Mucosa of descending colon (tissue), 3 donors: ENCODE data around the gene ASRGL1. TPM values are rescaled to one million over a fixed set of nuclear protein-coding genes. Genes with fewer than 3 reads are reported as not detected.

ENCODE experiments used
- ATAC-seq: fragments of 200-7000 bp; cut with Tn5 transposase; one replicate; pipeline ENCODE4 v1.9.1; 2020; ENCODE audit warnings: mild to moderate bottlenecking, moderate library complexity
- DNase-seq, 3 donors: peaks; one replicate each; pipeline ENCODE4 v3.0.0-alpha.2; 2020
- H3K36me3 ChIP-seq: fragments of 200-600 bp; one replicate; pipeline ENCODE4 v1.8.0; 2021; ENCODE audit warnings: low read depth, mild to moderate bottlenecking
- H3K4me1 ChIP-seq: fragments of 200-600 bp; one replicate; pipeline ENCODE4 v1.8.0; 2021; ENCODE audit warnings: low read depth, mild to moderate bottlenecking
- H3K4me3 ChIP-seq: fragments of 200-600 bp; one replicate; pipeline ENCODE4 v1.8.0; 2021; ENCODE audit warnings: mild to moderate bottlenecking
- H3K9me3 ChIP-seq: fragments of 200-600 bp; one replicate; pipeline ENCODE4 v1.8.0; 2021; ENCODE audit warnings: mild to moderate bottlenecking
- CTCF ChIP-seq: fragments of 200-600 bp; IDR thresholded peaks from one replicate; pipeline ENCODE4 v1.8.0; 2022; ENCODE audit warnings: antibody characterized with exemption, mild to moderate bottlenecking
- intact Hi-C, 2 donors: fragments of 100-400 bp; cut with DNase I in 1 of 2; cut with micrococcal nuclease in 1 of 2; formaldehyde crosslinking; loops; one replicate each; pipeline versions ENCODE4 v1.11.0 to v1.11.1; 2022; cut with DNase I, micrococcal nuclease
- total RNA-seq, 3 donors: library from RNA; stranded (reverse); fragmentation: NEBNext Ultra II Directional in 2 of 3; extraction: Animal tissue kit (Norgen Biotek cat#: 25700) in 2 of 3; gene quantifications; one replicate each; pipeline versions ENCODE4 v1.2.1 to v1.2.4, GENCODE V29; 2021 to 2023
- donor health status: DM: no; HTN: no; CAD: no; lungs with moderate emphysema.
- donor health status: DM: no; HTN: no; CAD: no.
- donor health status: DM: no; HTN: yes; CAD: no.

The ASRGL1 gene
- total RNA-seq, 3 donors from 2014 or later, result 12.2 to 66.7 (median 13.9) TPM

DNA sequence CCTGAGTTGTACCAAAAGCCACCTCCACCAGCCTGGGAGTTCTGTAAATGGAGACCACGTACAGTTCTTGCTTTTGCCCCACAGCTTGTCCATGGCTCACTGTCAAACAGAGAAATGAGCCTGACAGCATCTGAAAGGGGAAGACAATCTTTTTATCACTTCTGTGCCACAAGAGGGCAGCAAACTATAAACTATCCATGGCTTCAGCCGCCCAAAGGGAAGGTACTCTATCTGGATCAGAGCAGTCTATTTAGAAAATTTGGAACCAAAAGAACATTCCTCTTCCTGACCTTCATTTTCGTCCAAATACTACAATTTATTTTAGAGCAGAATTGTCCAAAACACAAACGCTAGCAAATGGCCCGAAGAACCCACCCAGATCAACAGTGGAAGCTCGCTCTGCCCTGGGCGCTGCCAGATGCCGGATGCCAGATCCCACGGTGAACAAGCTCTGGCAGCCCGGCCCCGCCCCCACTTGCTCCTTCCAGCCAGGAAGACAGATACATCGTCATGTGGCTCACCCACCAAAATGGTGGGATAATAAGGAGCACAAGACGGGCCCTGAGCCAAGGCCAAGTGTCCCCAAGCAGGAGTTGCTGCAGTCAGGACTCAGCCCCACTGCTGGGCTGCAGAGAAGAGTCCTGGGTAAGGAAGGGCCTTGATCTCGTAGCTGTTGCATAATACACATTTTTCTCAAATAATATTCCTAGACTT lies 57.7 kb downstream of the ASRGL1 start:
- peak; percentile 31 for TF ChIP-seq CTCF
- intact Hi-C loops, result loop anchor here (10.0 kb wide), 2 partner anchors 150 to 300 kb away; partner anchors contain the start of gene AHNAK (in 1 of the 2)
- peak; percentile 71 to 77 (median 76) for DNase-seq
- ATAC-seq, result peak; percentile 86
- no peak overlapping the region for H3K4me3 ChIP-seq
- H3K4me1 ChIP-seq, result peaks cover 13% of the 10 kb centered on the region
- no peaks in the 10 kb centered on the region for H3K9me3 ChIP-seq
- no peaks in the 10 kb centered on the region for H3K36me3 ChIP-seq

DNA sequence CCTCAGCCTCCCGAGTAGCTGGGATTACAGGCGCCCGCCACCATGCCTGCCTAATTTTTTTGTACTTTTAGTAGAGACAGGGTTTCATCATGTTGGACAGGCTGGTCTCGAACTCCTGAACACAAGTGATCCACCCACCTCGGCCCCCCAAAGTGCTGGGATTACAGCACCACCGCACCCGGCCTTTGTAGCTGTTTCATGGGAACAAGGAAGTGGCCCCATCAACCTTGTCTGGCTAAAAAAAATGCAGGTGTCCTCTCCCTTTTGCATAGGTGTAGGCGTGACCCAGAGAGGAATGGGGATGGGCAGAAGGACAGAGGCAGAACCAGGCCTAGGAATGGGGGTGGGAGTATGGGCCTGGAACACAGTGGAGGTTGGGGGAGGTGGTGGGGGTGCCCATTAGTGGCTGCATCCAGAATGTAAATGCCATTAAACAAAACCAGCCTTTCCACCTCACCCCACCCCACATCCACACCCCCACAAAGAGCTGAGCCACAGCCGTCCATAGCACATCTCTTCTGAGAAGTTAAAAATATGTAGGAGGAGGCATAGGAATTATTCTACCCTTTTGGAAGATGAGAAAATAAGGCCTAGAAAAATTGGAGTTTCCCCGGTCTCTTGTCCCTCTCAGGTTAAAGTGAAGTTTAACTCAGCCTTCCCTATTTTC lies 58.8 kb downstream of the ASRGL1 start:
- Histone ChIP-seq H3K36me3 (no peaks in the 10 kb centered on the region), H3K9me3 (no peaks in the 10 kb centered on the region), H3K4me3 (no peak overlapping the region), H3K4me1 (peaks cover 18% of the 10 kb centered on the region)
- TF ChIP-seq CTCF, result no peak
- ATAC-seq (no peak), DNase-seq (peak in 1 of 3 donors; percentile 45)
- intact Hi-C loops, result loop anchor here (10.0 kb wide), 2 partner anchors 149 to 299 kb away; partner anchors contain the start of gene AHNAK (in 1 of the 2)

GRCh38 chr11:62398011-62398994 lies 61.1 kb downstream of the ASRGL1 start:
- peaks cover 28% of the 10 kb centered on the region for H3K4me1 ChIP-seq
- no peak overlapping the region for H3K4me3 ChIP-seq
- H3K36me3 ChIP-seq, result no peaks in the 10 kb centered on the region
- intact Hi-C loops, result loop anchor here (10.0 kb wide), 2 partner anchors 146 to 296 kb away; partner anchors contain the start of gene AHNAK (in 1 of the 2)
- TF ChIP-seq CTCF, result no peak
- no peaks in the 10 kb centered on the region for H3K9me3 ChIP-seq
- ATAC-seq (no peak), DNase-seq (peak in 1 of 3 donors; percentile 64)

GRCh38 chr11:62399172-62399877 lies 62.1 kb downstream of the ASRGL1 start:
- ATAC-seq, result no peak
- Histone ChIP-seq H3K9me3 (no peaks in the 10 kb centered on the region), H3K36me3 (no peaks in the 10 kb centered on the region), H3K4me3 (no peak overlapping the region), H3K4me1 (peaks cover 28% of the 10 kb centered on the region)
- intact Hi-C loops, result loop anchor here (10.0 kb wide), 2 partner anchors 145 to 295 kb away; partner anchors contain the start of gene AHNAK (in 1 of the 2)
- DNase-seq, result peak in 1 of 3 donors; percentile 45
- TF ChIP-seq CTCF, result no peak
